Small intestine (tissue), 7 donors: ENCODE data around the gene VPS54. TPM values are rescaled to one million over a fixed set of nuclear protein-coding genes. Genes with fewer than 3 reads are reported as not detected.

Source experiments
- DNase-seq, 2 donors: peaks; one replicate each; pipeline versions ENCODE4 v3.0.0 to v3.0.0-alpha.2; 2013
- FAIRE-seq: peaks from 2 replicates; lab custom pipeline; 2012; peaks lifted over from hg19 to GRCh38; lab: Jason Lieb, UNC
- H3K27ac ChIP-seq, 3 donors: one replicate each; pipeline ENCODE4 v1.5.1; 2013; ENCODE audit warnings: low read length in 2 of 3, mild to moderate bottlenecking in 2 of 3, control low read depth in 1 of 3, inconsistent platforms in 1 of 3, low read depth in 1 of 3, moderate library complexity in 1 of 3
- H3K27me3 ChIP-seq, 3 donors: one replicate each; pipeline ENCODE4 v1.6.1; 2013; ENCODE audit warnings: low read length in 3 of 3, inconsistent platforms in 1 of 3; ENCODE audit not compliant: control insufficient read depth in 3 of 3, insufficient read depth in 3 of 3
- H3K36me3 ChIP-seq, 3 donors: one replicate each; pipeline ENCODE4 v1.6.1; 2013; ENCODE audit warnings: low read length in 3 of 3, inconsistent platforms in 1 of 3, low read depth in 1 of 3, mild to moderate bottlenecking in 1 of 3, moderate library complexity in 1 of 3; ENCODE audit not compliant: control insufficient read depth in 3 of 3, insufficient read depth in 2 of 3
- H3K4me1 ChIP-seq, 3 donors: one replicate each; pipeline ENCODE4 v1.6.1; 2013; ENCODE audit warnings: low read length in 2 of 3, inconsistent platforms in 1 of 3, low read depth in 1 of 3, mild to moderate bottlenecking in 1 of 3, moderate library complexity in 1 of 3; ENCODE audit not compliant: control insufficient read depth in 3 of 3, insufficient read depth in 2 of 3
- H3K4me3 ChIP-seq, 3 donors: one replicate each; pipeline ENCODE4 v1.5.1; 2013; ENCODE audit warnings: low read length in 3 of 3, control low read depth in 1 of 3, inconsistent platforms in 1 of 3, low read depth in 1 of 3, mild to moderate bottlenecking in 1 of 3, moderate library complexity in 1 of 3
- H3K9me3 ChIP-seq, 2 donors: one replicate each; pipeline ENCODE4 v1.6.1; 2013; ENCODE audit warnings: low read depth in 1 of 2, low read length in 1 of 2; ENCODE audit not compliant: control insufficient read depth in 2 of 2, insufficient read depth in 1 of 2
- WGBS, 3 donors: extraction: QIAGEN DNeasy Blood & Tissue Kit; methylation state at CpG; one replicate each; pipeline ENCODE4 v1.1.7; 2013; 5-methylcytosine and 5-hydroxymethylcytosine counted together
- polyA plus RNA-seq, 4 donors: library from polyadenylated mRNA; stranded (reverse) in 3 of 4; unstranded in 1 of 4; fragments of 200-250 nt in 3 of 4; fragments of 120-200 nt in 1 of 4; gene quantifications; one replicate each; pipeline versions ENCODE4 v1.2.1 to v1.2.3, GENCODE V29; 2013
- donor health status: healthy with polysubstance abuse.
- donor health status: control.
- donor health status: control.
- donor health status: Bipolar disorder and iron deficiency.
- donor health status: healthy.

The VPS54 gene
- polyA plus RNA-seq, 4 donors, result 12.3 to 30.4 (median 17.6) TPM

DNA sequence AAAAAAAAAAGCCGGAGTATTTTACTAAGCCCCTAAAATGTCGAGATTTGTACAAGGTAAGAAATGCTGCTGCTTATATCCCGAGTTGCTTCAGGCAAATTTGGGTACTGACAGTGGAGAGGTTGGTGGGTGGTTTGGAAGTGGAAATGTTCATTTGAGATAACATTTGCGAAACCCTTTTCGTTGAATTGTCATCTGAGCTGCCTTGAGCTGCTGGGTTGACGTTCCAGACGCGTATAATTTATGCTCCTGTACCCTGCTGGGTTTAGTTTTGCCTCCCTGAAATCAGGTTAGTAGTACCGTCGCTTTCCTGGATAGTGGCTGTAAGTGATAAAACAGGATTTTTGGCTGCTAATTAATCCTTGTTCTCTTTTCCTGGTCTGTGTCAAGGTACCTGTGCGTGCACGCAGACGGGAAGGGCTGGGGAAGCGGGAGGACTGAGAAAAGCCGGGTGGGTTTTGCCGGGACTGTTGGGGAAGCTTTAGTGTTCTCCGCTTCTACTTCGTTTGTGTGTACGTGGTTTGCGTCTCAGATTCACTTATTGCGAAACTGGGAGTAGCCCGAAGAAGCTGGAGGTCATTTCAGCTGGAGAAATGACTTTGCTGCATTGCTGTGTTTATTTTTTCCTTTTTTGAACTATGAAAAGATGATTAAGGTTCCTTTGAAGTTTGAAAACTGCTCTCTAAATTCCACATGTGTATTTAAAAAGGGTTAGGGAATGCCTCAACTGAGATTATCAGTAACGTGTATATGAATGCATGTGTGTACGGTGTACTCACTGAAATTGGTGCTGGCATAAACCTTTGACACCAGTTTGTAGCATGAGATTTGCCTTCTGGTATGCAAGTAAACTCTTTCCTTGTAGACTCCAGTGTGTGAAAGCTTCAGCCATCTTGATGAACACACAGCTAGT lies 176.8 kb downstream of the VPS54 start:
- peaks cover 5 to 7% (median 7%) of the 10 kb centered on the region in 3 donors for H3K4me1 ChIP-seq
- DNase-seq (peak; percentile 79 to 80), FAIRE-seq (no peak)
- 3 to 8% (median 4%) methylated on average over 24 of the region's 24 CpGs for WGBS, 3 donors
- no peaks in the 10 kb centered on the region for H3K27me3 ChIP-seq
- H3K9me3 ChIP-seq, result no peaks in the 10 kb centered on the region
- H3K36me3 ChIP-seq, result no peaks in the 10 kb centered on the region
- H3K4me3 ChIP-seq, result peak overlapping the region; percentile 56 to 96 (median 75)
- H3K27ac ChIP-seq, result peak overlapping the region; percentile 88 to 99 (median 99)

Other genes starting within 250 kb of the VPS54 start
- gene UGP2, start 177.5 kb downstream of the VPS54 start, polyA plus RNA-seq, result 100 to 1,000 TPM in 3 of 4 donors, 10 to 100 TPM in 1; 73.8 to 156 (median 112) TPM
- gene PELI1, start 125.0 kb upstream of the VPS54 start, polyA plus RNA-seq, result 10 to 100 TPM; 20.5 to 26.6 (median 23.8) TPM